ENCODE measurements around the gene IQGAP2. TPM values are rescaled to one million over a fixed set of nuclear protein-coding genes. Genes with fewer than 3 reads are reported as not detected.
"Not testable (repeated sequence)": the region's sequence is repeated elsewhere in the genome, so short reads cannot be mapped to it uniquely, and the experiment has no call there.

The IQGAP2 gene
- total RNA-seq, 1 donor = 1.2 TPM

- H3K4me3 ChIP-seq (ENCODE audit: low read depth, low read length) = no peak overlapping the region
- peak; percentile 63 for TF ChIP-seq CTCF (IDR thresholded peaks at IDR 0.05; ENCODE audit: insufficient read depth, low read length)
- DNase-seq (ENCODE audit: low read depth) = peak; percentile 59
These were observed 199.1 kb downstream of the IQGAP2 start for GRCh38 chr5:76602094-76602726.

- not testable (repeated sequence) for DNase-seq (ENCODE audit: low read depth); H3K4me3 ChIP-seq (ENCODE audit: low read depth, low read length)
These were observed 200.9 kb downstream of the IQGAP2 start for GRCh38 chr5:76603991-76604390.

GRCh38 chr5:76604838-76605237, 201.8 kb downstream of the IQGAP2 start:
- TF ChIP-seq CTCF (IDR thresholded peaks at IDR 0.05; ENCODE audit: insufficient read depth, low read length) = no peak
- H3K4me3 ChIP-seq (ENCODE audit: low read depth, low read length) = no peak overlapping the region
- peak; percentile 69 for DNase-seq (ENCODE audit: low read depth)

- no peak for DNase-seq (ENCODE audit: low read depth)
- H3K4me3 ChIP-seq (ENCODE audit: low read depth, low read length) = no peak overlapping the region
- TF ChIP-seq CTCF (IDR thresholded peaks at IDR 0.05; ENCODE audit: insufficient read depth, low read length) = no peak
These were observed 203.6 kb downstream of the IQGAP2 start for GRCh38 chr5:76606701-76607100.

- TF ChIP-seq CTCF (IDR thresholded peaks at IDR 0.05; ENCODE audit: insufficient read depth, low read length) = no peak
- no peak overlapping the region for H3K4me3 ChIP-seq (ENCODE audit: low read depth, low read length)
- peak; percentile 53 for DNase-seq (ENCODE audit: low read depth)
These were observed 204.3 kb downstream of the IQGAP2 start for GRCh38 chr5:76607353-76607871.

GRCh38 chr5:76608833-76609232, 205.7 kb downstream of the IQGAP2 start:
- H3K4me3 ChIP-seq (ENCODE audit: low read depth, low read length) = no peak overlapping the region
- no peak for TF ChIP-seq CTCF (IDR thresholded peaks at IDR 0.05; ENCODE audit: insufficient read depth, low read length)
- peak; percentile 48 for DNase-seq (ENCODE audit: low read depth)

GRCh38 chr5:76610196-76610595, 207.1 kb downstream of the IQGAP2 start:
- TF ChIP-seq CTCF (IDR thresholded peaks at IDR 0.05; ENCODE audit: insufficient read depth, low read length) = no peak
- no peak for DNase-seq (ENCODE audit: low read depth)
- H3K4me3 ChIP-seq (ENCODE audit: low read depth, low read length) = no peak overlapping the region

Measured in fibroblast of the aortic adventitia (primary cell).